K562 (cell line): ENCODE results near the gene SUOX. TPM values are rescaled to one million over a fixed set of nuclear protein-coding genes. Genes with fewer than 3 reads are reported as not detected.

ENCODE experiments used
- CBX3 ChIP-seq, 2 experiments: IDR thresholded peaks; 1 replicate in 1 of 2; 2 replicates in 1 of 2; pipeline ENCODE4 v1.6.1; 2012; ENCODE audit warnings: inconsistent platforms in 2 of 2, low read length in 2 of 2, borderline replicate concordance in 1 of 2, control low read depth in 1 of 2
- CCNT2 ChIP-seq: IDR thresholded peaks from 2 replicates; pipeline ENCODE4 v1.6.1; 2011; ENCODE audit warnings: borderline replicate concordance, low read depth, mild to moderate bottlenecking, moderate library complexity, mixed read lengths, low read length; ENCODE audit not compliant: insufficient read length; ENCODE audit errors: extremely low read depth
- ERF ChIP-seq: fragments of 450-650 bp; formaldehyde crosslinking; IDR thresholded peaks from 2 replicates; pipeline ENCODE4 v1.4.0; 2020; ENCODE audit warnings: mild to moderate bottlenecking, mixed read lengths
- FOSL1 ChIP-seq: fragments of 200-800 bp; sonication (Bioruptor generic); conservative IDR thresholded peaks from 2 replicates; pipeline ENCODE4 v1.6.1; 2016; ENCODE audit warnings: missing genetic modification characterization, missing compliant biosample characterization
- HNRNPH1 ChIP-seq: fragments of 200-400 bp; formaldehyde crosslinking; optimal IDR thresholded peaks from 2 replicates; pipeline ENCODE3; 2017; ENCODE audit warnings: low read depth, mild to moderate bottlenecking, low read length, moderate library complexity
- JUNB ChIP-seq: fragments of 450-650 bp; formaldehyde crosslinking; conservative IDR thresholded peaks from 2 replicates; pipeline ENCODE4 v1.4.0; 2020; ENCODE audit warnings: mild to moderate bottlenecking
- KAT7 ChIP-seq: sonication (generic); formaldehyde crosslinking; IDR thresholded peaks from 2 replicates; pipeline ENCODE4 v1.8.0; 2022; ENCODE audit warnings: missing genetic modification reagents, mild to moderate bottlenecking, borderline replicate concordance
- NEUROD1 ChIP-seq: fragments of 150-350 bp; IDR thresholded peaks from 2 replicates; pipeline ENCODE4 v1.6.1; 2014; ENCODE audit warnings: borderline replicate concordance, low read length, low read depth; ENCODE audit not compliant: partially characterized antibody
- PHTF2 ChIP-seq: fragments of 250-450 bp; sonication (Bioruptor Pico); IDR thresholded peaks from 2 replicates; pipeline ENCODE4 v1.5.0; 2021; ENCODE audit warnings: mild to moderate bottlenecking
- POLR2G ChIP-seq: fragments of 200-400 bp; formaldehyde crosslinking; IDR thresholded peaks from 2 replicates; pipeline ENCODE4 v1.6.1; 2017; ENCODE audit warnings: low read depth, mild to moderate bottlenecking, antibody characterized with exemption, low read length, moderate library complexity
- polyA plus RNA-seq, 8 experiments: library from polyadenylated mRNA; depleted of rRNA in 4 of 8; stranded (reverse) in 5 of 8; unstranded in 3 of 8; fragments of >200 nt; fragmentation: Nextera tagmentation in 2 of 8; fragmentation: Illumina TruSeq in 1 of 8; extraction: Ambion mirVana in 2 of 8; extraction: Trizol in 1 of 8; gene quantifications; 2 replicates each; pipeline versions ENCODE4 v1.2.1 to v1.2.3, GENCODE V29; 2011 to 2014; ENCODE audit warnings: inconsistent platforms in 1 of 8, missing spikeins in 1 of 8
- total RNA-seq, 7 experiments: library from RNA; depleted of rRNA in 6 of 7; stranded (reverse); fragments of >200 nt in 6 of 7; fragmentation: Illumina TruSeq in 2 of 7; extraction: Trizol in 2 of 7; gene quantifications; 2 replicates each; pipeline versions ENCODE4 v1.2.1 to v1.2.3, GENCODE V29; 2011 to 2021; ENCODE audit warnings: low replicate concordance in 1 of 7
- TF ChIP-seq, protein P1 (sequence below), 2 experiments: fragments of 450-650 bp; formaldehyde crosslinking in 1 of 2; IDR thresholded peaks; 2 replicates each; pipeline versions ENCODE4 v1.4.0 to v1.6.1; 2014 to 2020; ENCODE audit warnings: mild to moderate bottlenecking in 2 of 2, borderline replicate concordance in 1 of 2, low read depth in 1 of 2
- TF ChIP-seq, protein P2 (sequence below): fragments of 250-450 bp; sonication (Bioruptor Pico); IDR thresholded peaks from 2 replicates; pipeline ENCODE4 v1.5.0; 2021; ENCODE audit warnings: mild to moderate bottlenecking, moderate library complexity
- TF ChIP-seq, protein P3 (sequence below): fragments of 450-650 bp; IDR thresholded peaks from one replicate; pipeline ENCODE4 v1.6.1; 2018; ENCODE audit warnings: mild to moderate bottlenecking, moderate library complexity; ENCODE audit not compliant: partially characterized antibody

Gene SUOX
- total and polyA plus RNA-seq, 9 of the 15 experiments (the other 6 are each of a cell fraction or from before 2014, with no cell fraction given), result 9.2 to 39.7 (median 25.4) TPM

DNA sequence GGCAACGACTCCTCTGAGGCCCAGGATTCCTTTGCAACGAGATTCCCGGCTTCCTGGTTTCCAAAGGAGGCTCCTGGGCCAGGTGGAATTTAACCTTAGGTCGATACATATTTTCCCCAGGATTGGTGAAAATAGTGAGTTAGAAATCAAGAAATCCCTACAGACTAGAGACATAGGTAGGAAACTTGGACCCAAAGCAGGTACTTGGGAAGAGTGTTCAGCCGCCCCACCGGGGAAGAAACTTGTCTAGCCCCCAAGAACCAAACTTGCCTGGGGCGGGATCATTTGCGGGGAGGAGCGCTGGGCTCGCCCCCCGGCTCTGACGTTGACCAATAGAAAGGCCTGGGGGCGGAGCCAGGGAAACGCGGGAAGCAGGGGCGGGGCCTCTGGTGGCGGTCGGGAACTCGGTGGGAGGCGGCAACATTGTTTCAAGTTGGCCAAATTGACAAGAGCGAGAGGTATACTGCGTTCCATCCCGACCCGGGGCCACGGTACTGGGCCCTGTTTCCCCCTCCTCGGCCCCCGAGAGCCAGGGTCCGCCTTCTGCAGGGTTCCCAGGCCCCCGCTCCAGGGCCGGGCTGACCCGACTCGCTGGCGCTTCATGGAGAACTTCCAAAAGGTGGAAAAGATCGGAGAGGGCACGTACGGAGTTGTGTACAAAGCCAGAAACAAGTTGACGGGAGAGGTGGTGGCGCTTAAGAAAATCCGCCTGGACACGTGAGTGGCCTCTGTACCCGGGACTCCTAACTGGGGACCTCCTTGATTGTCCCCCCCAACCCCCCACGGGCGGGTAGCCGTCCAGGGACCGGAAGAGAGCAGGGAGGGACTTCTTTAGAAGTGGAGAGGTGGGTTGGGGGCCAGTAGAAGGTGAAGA lies 30.4 kb upstream of the SUOX start, which contains the start of gene CDK2 (continued):
- TF ChIP-seq FOSL1 (tag), result no peak
- TF ChIP-seq CCNT2, result no peak
- no peak for TF ChIP-seq NEUROD1
- no peak for TF ChIP-seq ERF (CRISPR knock-in tag)
- TF ChIP-seq HNRNPH1, result no peak
- no peak for TF ChIP-seq JUNB (CRISPR knock-in tag)
- TF ChIP-seq, protein P1, sequence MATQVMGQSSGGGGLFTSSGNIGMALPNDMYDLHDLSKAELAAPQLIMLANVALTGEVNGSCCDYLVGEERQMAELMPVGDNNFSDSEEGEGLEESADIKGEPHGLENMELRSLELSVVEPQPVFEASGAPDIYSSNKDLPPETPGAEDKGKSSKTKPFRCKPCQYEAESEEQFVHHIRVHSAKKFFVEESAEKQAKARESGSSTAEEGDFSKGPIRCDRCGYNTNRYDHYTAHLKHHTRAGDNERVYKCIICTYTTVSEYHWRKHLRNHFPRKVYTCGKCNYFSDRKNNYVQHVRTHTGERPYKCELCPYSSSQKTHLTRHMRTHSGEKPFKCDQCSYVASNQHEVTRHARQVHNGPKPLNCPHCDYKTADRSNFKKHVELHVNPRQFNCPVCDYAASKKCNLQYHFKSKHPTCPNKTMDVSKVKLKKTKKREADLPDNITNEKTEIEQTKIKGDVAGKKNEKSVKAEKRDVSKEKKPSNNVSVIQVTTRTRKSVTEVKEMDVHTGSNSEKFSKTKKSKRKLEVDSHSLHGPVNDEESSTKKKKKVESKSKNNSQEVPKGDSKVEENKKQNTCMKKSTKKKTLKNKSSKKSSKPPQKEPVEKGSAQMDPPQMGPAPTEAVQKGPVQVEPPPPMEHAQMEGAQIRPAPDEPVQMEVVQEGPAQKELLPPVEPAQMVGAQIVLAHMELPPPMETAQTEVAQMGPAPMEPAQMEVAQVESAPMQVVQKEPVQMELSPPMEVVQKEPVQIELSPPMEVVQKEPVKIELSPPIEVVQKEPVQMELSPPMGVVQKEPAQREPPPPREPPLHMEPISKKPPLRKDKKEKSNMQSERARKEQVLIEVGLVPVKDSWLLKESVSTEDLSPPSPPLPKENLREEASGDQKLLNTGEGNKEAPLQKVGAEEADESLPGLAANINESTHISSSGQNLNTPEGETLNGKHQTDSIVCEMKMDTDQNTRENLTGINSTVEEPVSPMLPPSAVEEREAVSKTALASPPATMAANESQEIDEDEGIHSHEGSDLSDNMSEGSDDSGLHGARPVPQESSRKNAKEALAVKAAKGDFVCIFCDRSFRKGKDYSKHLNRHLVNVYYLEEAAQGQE (IDR thresholded peaks at IDR 0.05; ENCODE audit: borderline replicate concordance), result no peak
- TF ChIP-seq, protein P1 (CRISPR knock-in tag; IDR thresholded peaks at IDR 0.05; ENCODE audit: low read depth), result no peak
- TF ChIP-seq, protein P2, sequence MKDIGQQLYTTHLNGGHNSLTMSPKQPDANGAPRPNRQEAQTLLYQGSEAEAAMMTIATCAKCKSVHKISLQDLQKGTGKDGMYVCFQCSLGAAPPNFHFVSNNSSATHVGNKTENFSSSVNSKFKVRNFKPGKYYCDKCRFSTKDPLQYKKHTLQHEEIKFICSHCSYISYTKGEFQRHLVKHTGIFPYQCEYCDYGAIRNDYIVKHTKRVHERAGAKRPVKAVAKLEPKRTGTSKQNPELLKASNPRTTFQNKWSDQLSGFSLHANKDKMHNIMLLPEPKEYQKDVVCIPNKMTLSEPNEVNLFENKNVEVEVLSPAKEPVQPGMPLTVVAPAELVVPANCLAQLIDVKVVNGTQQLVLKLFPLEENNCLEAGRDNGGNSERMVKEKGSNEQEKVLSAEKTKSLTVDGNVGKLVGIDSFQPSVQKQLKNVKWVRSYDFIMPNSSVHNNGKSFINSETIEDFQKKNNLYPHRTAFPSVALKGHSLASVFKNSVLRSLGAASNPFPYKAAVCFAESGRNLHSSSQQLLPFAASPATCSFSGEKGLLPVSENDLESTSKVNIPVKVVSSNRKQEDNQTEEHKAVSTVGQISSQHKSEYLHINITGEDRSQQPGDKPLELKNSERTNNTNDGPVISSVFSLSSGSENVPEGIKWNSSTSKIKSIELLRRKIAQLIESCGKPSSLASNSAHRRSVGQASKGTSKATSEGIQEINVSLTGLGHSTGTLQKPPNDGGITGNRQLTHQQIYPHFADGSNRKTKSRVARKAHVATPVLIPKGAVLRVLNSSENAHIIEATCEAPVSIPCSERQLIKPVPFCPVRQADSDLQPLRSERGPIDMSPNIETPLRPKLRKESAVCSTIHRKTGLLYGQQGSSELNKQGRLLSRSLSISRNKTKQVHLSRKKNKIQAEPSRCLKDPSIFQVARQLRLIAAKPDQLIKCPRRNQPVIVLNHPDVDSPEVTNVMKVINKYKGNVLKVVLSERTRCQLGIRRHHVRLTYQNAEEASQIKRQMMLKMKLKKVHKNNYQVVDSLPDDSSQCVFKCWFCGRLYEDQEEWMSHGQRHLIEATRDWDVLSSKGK (CRISPR knock-in tag), result no peak
- TF ChIP-seq, protein P3, sequence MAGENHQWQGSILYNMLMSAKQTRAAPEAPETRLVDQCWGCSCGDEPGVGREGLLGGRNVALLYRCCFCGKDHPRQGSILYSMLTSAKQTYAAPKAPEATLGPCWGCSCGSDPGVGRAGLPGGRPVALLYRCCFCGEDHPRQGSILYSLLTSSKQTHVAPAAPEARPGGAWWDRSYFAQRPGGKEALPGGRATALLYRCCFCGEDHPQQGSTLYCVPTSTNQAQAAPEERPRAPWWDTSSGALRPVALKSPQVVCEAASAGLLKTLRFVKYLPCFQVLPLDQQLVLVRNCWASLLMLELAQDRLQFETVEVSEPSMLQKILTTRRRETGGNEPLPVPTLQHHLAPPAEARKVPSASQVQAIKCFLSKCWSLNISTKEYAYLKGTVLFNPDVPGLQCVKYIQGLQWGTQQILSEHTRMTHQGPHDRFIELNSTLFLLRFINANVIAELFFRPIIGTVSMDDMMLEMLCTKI, result no peak
- no peak for TF ChIP-seq KAT7 (CRISPR knock-in tag)
- TF ChIP-seq POLR2G, result peak; percentile 90
- TF ChIP-seq CBX3 (IDR thresholded peaks at IDR 0.05; ENCODE audit: borderline replicate concordance in 1 of 2, low read length in 2 of 2), result no peak
- TF ChIP-seq PHTF2 (CRISPR knock-in tag), result no peak
